Activated CD8-positive, alpha-beta T cell treated with anti-CD3 and anti-CD28 coated beads for 36 hours (primary cell): Measurements from ENCODE around the gene TMEM182. TPM values are rescaled to one million over a fixed set of nuclear protein-coding genes. Genes with fewer than 3 reads are reported as not detected.

Experiments
- ATAC-seq: fragments of 200-7000 bp; cut with Tn5 transposase; one replicate; pipeline ENCODE4 v1.10.0; 2021; ENCODE audit warnings: mild to moderate bottlenecking, moderate library complexity
- CTCF ChIA-PET: fragments of 350-600 bp; sonication (Branson Sonifier 250); formaldehyde crosslinking; loops from one replicate; lab custom pipeline; 2021; ENCODE audit warnings: antibody characterized with exemption; lab: Charles Lee
- POLR2A ChIA-PET: fragments of 350-600 bp; sonication (Branson Sonifier 250); formaldehyde crosslinking; loops from one replicate; lab custom pipeline; 2021; ENCODE audit warnings: antibody characterized with exemption; lab: Charles Lee
- DNase-seq: peaks from one replicate; pipeline ENCODE4 v3.0.0-alpha.2; 2020
- H3K27ac Mint-ChIP-seq: one replicate; pipeline ENCODE4 v1.8.0; 2021; ENCODE audit warnings: mild to moderate bottlenecking, mixed read lengths
- H3K27me3 Mint-ChIP-seq: one replicate; pipeline ENCODE4 v1.8.0; 2021; ENCODE audit warnings: mixed read lengths
- H3K36me3 Mint-ChIP-seq: one replicate; pipeline ENCODE4 v1.8.0; 2021; ENCODE audit warnings: low read depth, mixed read lengths
- H3K4me1 Mint-ChIP-seq: one replicate; pipeline ENCODE4 v1.8.0; 2021; ENCODE audit warnings: low read depth, mixed read lengths
- H3K4me3 Mint-ChIP-seq: one replicate; pipeline ENCODE4 v1.8.0; 2021; ENCODE audit warnings: mild to moderate bottlenecking, moderate library complexity, mixed read lengths
- H3K9me3 Mint-ChIP-seq: one replicate; pipeline ENCODE4 v1.8.0; 2021; ENCODE audit warnings: mixed read lengths
- intact Hi-C: fragments of 100-400 bp; cut with micrococcal nuclease; formaldehyde crosslinking; loops from one replicate; pipeline ENCODE4 v1.10.0; 2022
- total RNA-seq, 2 experiments: library from RNA; stranded (reverse); gene quantifications; one replicate each; pipeline ENCODE4 v1.2.3, GENCODE V29; 2021
- TF ChIP-seq, protein P1 (sequence below): fragments of 200-600 bp; IDR thresholded peaks from one replicate; pipeline ENCODE4 v1.8.0; 2022; ENCODE audit warnings: antibody characterized with exemption, mild to moderate bottlenecking

Gene TMEM182
- total RNA-seq, 2 experiments from 2014 or later: 4.4 to 5.3 TPM

DNA sequence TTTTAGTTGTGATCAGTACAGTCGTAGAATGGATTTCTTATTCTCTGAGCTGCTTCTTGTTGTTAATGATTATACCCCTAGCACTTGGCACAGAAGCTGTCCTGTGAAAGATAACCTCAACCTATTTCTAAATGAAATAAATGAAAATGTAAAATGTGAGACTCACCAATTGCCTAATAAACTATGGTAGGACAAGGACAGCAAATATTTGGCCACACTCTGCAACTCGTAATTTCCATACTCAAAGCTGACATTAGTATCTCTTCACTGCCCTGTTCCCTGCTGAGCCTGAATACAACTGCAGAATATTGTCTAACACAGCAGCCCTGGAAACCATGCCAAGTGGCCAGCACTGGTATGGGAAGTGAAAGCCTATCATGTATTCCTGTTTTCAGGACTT is 34.5 kb downstream of the TMEM182 start:
- DNase-seq (no peak), ATAC-seq (no peak)
- Mint-ChIP-seq H3K27ac (no peak overlapping the region), H3K4me1 (peaks cover 2% of the 10 kb centered on the region), H3K9me3 (peaks cover 22% of the 10 kb centered on the region), H3K27me3 (no peaks in the 10 kb centered on the region), H3K4me3 (no peak overlapping the region), H3K36me3 (peaks cover 38% of the 10 kb centered on the region)
- TF ChIP-seq, protein P1, sequence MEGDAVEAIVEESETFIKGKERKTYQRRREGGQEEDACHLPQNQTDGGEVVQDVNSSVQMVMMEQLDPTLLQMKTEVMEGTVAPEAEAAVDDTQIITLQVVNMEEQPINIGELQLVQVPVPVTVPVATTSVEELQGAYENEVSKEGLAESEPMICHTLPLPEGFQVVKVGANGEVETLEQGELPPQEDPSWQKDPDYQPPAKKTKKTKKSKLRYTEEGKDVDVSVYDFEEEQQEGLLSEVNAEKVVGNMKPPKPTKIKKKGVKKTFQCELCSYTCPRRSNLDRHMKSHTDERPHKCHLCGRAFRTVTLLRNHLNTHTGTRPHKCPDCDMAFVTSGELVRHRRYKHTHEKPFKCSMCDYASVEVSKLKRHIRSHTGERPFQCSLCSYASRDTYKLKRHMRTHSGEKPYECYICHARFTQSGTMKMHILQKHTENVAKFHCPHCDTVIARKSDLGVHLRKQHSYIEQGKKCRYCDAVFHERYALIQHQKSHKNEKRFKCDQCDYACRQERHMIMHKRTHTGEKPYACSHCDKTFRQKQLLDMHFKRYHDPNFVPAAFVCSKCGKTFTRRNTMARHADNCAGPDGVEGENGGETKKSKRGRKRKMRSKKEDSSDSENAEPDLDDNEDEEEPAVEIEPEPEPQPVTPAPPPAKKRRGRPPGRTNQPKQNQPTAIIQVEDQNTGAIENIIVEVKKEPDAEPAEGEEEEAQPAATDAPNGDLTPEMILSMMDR: no peak
- ChIA-PET CTCF (interaction anchor here (1.7 to 2.3 kb wide), 2 partner anchors 10 to 43 kb away, joined by 6 to 10 read pairs; no protein-coding TSS in a partner anchor), POLR2A (no interaction called here)
- intact Hi-C loops: no loop called here

DNA sequence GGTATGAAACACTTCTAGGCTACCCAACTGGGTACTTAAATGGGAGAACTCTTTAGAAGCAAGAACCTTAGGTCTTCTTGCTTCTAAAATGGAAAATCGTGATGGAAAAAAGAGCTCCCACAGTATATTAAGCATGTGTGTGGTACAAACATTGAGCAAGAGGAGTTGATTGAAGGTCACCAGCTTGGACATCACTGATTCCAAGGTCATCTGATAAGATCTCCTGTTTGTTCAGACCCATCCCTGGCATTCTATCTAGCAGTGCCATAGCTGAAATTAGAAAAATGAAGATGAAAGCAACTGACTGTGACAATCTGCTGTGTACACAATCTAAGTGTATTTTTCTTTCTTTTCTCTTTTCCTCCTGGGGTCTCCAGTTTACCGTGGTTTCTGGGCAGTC is 35.7 kb downstream of the TMEM182 start:
- no peak for ATAC-seq
- no peak for DNase-seq
- H3K4me1 Mint-ChIP-seq: peaks cover 2% of the 10 kb centered on the region
- H3K36me3 Mint-ChIP-seq: peaks cover 48% of the 10 kb centered on the region
- TF ChIP-seq, protein P1: no peak
- H3K27ac Mint-ChIP-seq: no peak overlapping the region
- CTCF ChIA-PET: interaction anchor here (1.3 to 2.3 kb wide), 3 partner anchors 9 to 44 kb away, joined by 6 to 10 read pairs (median 7); no protein-coding TSS in a partner anchor
- intact Hi-C loops: no loop called here
- POLR2A ChIA-PET: no interaction called here
- no peak overlapping the region for H3K4me3 Mint-ChIP-seq
- H3K27me3 Mint-ChIP-seq: no peaks in the 10 kb centered on the region
- H3K9me3 Mint-ChIP-seq: peaks cover 33% of the 10 kb centered on the region

DNA sequence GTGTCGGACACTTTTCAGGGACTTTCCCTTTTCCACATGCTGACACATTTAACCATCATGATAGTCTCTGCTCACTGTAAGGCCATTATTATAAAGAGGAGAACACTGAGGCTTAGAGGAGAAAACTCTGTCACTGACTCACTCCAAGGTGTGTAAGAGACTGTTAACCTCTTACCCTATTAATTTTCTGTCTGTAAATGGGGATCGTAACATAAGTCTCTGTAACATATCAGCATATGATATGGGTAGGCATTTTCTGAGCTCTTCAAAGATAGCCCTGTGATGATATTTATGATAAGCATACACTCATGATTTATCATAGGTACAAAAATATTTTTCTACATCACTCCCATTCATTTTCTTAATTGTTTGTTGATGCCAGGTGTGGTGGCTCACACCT is 36.4 kb downstream of the TMEM182 start:
- no peak for DNase-seq
- TF ChIP-seq, protein P1: no peak
- Mint-ChIP-seq H3K4me1 (peaks cover 2% of the 10 kb centered on the region), H3K27me3 (no peaks in the 10 kb centered on the region), H3K27ac (no peak overlapping the region), H3K9me3 (peaks cover 37% of the 10 kb centered on the region), H3K4me3 (no peak overlapping the region), H3K36me3 (peaks cover 54% of the 10 kb centered on the region)
- ChIA-PET POLR2A (no interaction called here), CTCF (interaction anchor here (1.7 to 2.3 kb wide), 2 partner anchors 8 to 45 kb away, joined by 6 to 10 read pairs; no protein-coding TSS in a partner anchor)
- intact Hi-C loops: no loop called here
- ATAC-seq: no peak

DNA sequence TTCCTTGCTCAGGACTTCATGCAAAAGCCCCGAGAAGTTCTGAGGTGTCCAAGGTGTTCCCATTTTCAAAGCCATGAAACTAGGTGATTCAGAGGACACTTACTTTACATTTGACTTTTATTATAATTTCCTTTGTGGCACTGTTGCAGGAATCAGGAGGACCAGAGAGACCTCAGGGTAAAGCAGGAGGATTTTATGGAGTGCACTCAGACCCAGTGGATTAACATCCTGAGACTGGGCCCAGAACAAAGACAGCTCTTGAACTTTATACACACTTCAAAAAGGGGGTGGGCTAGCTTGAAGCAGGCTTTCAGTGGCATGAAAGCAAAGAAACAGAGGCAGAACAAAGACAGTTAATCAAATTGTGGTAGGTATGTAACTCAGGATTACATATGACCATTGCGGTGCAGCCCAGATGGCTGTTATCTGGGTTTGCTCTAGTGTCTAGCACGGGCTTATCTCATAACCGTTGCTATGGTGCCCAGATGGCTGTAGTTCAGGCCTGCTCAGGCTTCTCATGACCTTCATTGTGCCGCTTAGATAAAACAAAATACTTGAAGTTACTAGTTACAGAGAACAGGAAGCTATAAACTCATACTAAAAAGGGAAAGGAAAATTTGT is 39.4 kb downstream of the TMEM182 start:
- H3K9me3 Mint-ChIP-seq: peaks cover 37% of the 10 kb centered on the region
- TF ChIP-seq, protein P1: no peak
- intact Hi-C loops: loop anchor here (10.0 kb wide), 1 partner anchor 276 kb away; no protein-coding TSS in a partner anchor
- peaks cover 11% of the 10 kb centered on the region for H3K4me1 Mint-ChIP-seq
- no peak overlapping the region for H3K27ac Mint-ChIP-seq
- H3K27me3 Mint-ChIP-seq: no peaks in the 10 kb centered on the region
- ATAC-seq (no peak), DNase-seq (peak; percentile 3)
- ChIA-PET CTCF (interaction anchor here (0.7 to 1.2 kb wide), 2 partner anchors 46 to 48 kb away, joined by 3 to 4 read pairs; no protein-coding TSS in a partner anchor), POLR2A (no interaction called here)
- H3K36me3 Mint-ChIP-seq: peaks cover 57% of the 10 kb centered on the region
- H3K4me3 Mint-ChIP-seq: no peak overlapping the region
